Measurements from ENCODE around the gene ASCC1. TPM values are rescaled to one million over a fixed set of nuclear protein-coding genes. Genes with fewer than 3 reads are reported as not detected.

Gene ASCC1
- total and polyA plus RNA-seq, 2 donors (not counting 3 experiments of a cell fraction or from before 2014, with no cell fraction given), result 16.0 to 24.9 TPM

DNA sequence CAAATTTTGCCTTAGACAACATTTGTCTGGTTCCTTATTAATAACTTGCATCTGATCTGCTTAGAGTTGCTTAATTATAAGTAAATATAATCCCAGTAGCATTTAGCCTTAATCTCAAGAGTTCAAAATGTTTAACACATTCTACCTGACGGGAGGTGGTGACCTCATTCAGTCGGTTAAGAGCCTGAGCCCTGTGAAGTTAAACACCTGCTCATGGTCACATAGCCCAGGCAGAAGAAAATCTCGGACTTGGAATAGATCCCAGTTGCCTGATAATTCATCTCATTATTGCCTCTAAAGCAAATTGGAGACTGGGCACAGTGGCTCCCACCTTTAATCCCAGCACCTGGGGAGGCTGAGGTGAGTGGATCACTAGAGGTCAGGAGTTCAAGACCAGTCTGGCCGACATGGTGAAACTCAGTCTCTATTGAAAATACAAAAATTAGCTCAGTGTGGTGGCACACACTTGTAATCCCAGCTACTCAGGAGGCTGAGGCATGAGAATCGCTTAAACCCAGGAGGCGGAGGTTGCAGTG is 18.6 kb upstream of the ASCC1 start:
- Histone ChIP-seq H3K9me1 (replicated peaks; ENCODE audit: control insufficient read depth, extremely low read depth, insufficient read depth, low read length) (no peaks in the 10 kb centered on the region), H3K27me3 (ENCODE audit: control insufficient read depth in 2 of 2, insufficient read depth in 2 of 2, low read length in 2 of 2) (no peaks in the 10 kb centered on the region), H3K9ac (replicated peaks; ENCODE audit: extremely low read depth, insufficient read depth, low read length) (no peak overlapping the region), H3K79me2 (ENCODE audit: control insufficient read depth, insufficient read depth, low read length) (no peaks in the 10 kb centered on the region), H3K27ac (ENCODE audit: insufficient read depth, low read depth, low read length) (no peak overlapping the region), H4K20me1 (replicated peaks; ENCODE audit: control insufficient read depth, extremely low read depth, insufficient read depth, low read length) (no peaks in the 10 kb centered on the region), H3K36me3 (ENCODE audit: control insufficient read depth in 2 of 2, extremely low read depth in 1 of 2, insufficient read depth in 2 of 2, low read length in 2 of 2) (peaks cover 0 to 5% of the 10 kb centered on the region in 2 experiments), H2AFZ (ENCODE audit: low read depth, low read length) (no peak overlapping the region), H3K4me3 (replicated peaks in 1 of 3; ENCODE audit: insufficient read depth in 1 of 3, low read depth in 1 of 3, low read length in 3 of 3) (no peak overlapping the region), H3K9me3 (replicated peaks; ENCODE audit: control insufficient read depth, insufficient read depth, low read length) (no peaks in the 10 kb centered on the region), H3K4me1 (ENCODE audit: control insufficient read depth, extremely low read depth, insufficient read depth, low read length) (no peaks in the 10 kb centered on the region), H3K4me2 (ENCODE audit: insufficient read depth, low read length) (no peak overlapping the region)
- TF ChIP-seq, protein P1, sequence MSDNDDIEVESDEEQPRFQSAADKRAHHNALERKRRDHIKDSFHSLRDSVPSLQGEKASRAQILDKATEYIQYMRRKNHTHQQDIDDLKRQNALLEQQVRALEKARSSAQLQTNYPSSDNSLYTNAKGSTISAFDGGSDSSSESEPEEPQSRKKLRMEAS (IDR thresholded peaks at IDR 0.05; ENCODE audit: insufficient read depth, insufficient read length), result no peak
- TF ChIP-seq, protein P2, sequence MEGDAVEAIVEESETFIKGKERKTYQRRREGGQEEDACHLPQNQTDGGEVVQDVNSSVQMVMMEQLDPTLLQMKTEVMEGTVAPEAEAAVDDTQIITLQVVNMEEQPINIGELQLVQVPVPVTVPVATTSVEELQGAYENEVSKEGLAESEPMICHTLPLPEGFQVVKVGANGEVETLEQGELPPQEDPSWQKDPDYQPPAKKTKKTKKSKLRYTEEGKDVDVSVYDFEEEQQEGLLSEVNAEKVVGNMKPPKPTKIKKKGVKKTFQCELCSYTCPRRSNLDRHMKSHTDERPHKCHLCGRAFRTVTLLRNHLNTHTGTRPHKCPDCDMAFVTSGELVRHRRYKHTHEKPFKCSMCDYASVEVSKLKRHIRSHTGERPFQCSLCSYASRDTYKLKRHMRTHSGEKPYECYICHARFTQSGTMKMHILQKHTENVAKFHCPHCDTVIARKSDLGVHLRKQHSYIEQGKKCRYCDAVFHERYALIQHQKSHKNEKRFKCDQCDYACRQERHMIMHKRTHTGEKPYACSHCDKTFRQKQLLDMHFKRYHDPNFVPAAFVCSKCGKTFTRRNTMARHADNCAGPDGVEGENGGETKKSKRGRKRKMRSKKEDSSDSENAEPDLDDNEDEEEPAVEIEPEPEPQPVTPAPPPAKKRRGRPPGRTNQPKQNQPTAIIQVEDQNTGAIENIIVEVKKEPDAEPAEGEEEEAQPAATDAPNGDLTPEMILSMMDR (IDR thresholded peaks at IDR 0.05; ENCODE audit: extremely low read depth in 1 of 2, insufficient read depth in 1 of 2, low read depth in 1 of 2, low read length in 2 of 2), result no peak
- TF ChIP-seq GATA2 (IDR thresholded peaks at IDR 0.05; ENCODE audit: insufficient read depth, insufficient read length, low read depth, low read length) (no peak), MYC (IDR thresholded peaks at IDR 0.05; ENCODE audit: low read depth, low read length) (no peak), POLR2A (IDR thresholded peaks at IDR 0.05; ENCODE audit: low read depth, low read length) (no peak), JUN (IDR thresholded peaks at IDR 0.05; ENCODE audit: borderline replicate concordance, insufficient read depth, insufficient read length, low read depth) (no peak), POLR2AphosphoS5 (IDR thresholded peaks at IDR 0.05; ENCODE audit: insufficient read depth, low read depth, low read length) (no peak), EZH2 (IDR thresholded peaks at IDR 0.05; ENCODE audit: borderline replicate concordance, low read depth, low read length, severe bottlenecking) (no peak), FOS (IDR thresholded peaks at IDR 0.05; ENCODE audit: borderline replicate concordance, insufficient read depth, low read length) (no peak)
- POLR2A ChIA-PET, result no interaction called here
- no TSS peak for BruUV-seq (replicated peaks)
- dilution Hi-C loops (cut with MboI; ENCODE audit: extremely low pct_ligation_motif_present, low sequenced_read_pairs) (no loop called here), intact Hi-C loops (cut with micrococcal nuclease) (no loop called here)
- no peak for DNase-seq (ENCODE audit: low read depth, low spot score)
- FAIRE-seq, result no peak
- CTCF ChIA-PET, result no interaction called here
